B cell (primary cell): ENCODE measurements around the gene LSMEM2.
"Not testable (repeated sequence)": the region's sequence is repeated elsewhere in the genome, so short reads cannot be mapped to it uniquely, and the experiment has no call there.

Experiments used
- CTCF ChIP-seq: fragments of 200-600 bp; IDR thresholded peaks from one replicate; pipeline ENCODE4 v1.8.0; 2022; ENCODE audit warnings: antibody characterized with exemption, mild to moderate bottlenecking
- EZH2 ChIP-seq: IDR thresholded peaks from 2 replicates; pipeline ENCODE4 v1.6.1; 2012; ENCODE audit warnings: borderline replicate concordance, low read depth, mild to moderate bottlenecking, moderate library complexity, low read length; ENCODE audit not compliant: insufficient read depth, poor library complexity, severe bottlenecking

- not testable (repeated sequence) for TF ChIP-seq CTCF, EZH2
Observed at GRCh38 chr3:50244813-50245212, 34.1 kb upstream of the LSMEM2 start.
